Right forelimb (tissue), 1 donor: ENCODE results near the gene ZSCAN10.
"Not testable (repeated sequence)": the region's sequence is repeated elsewhere in the genome, so short reads cannot be mapped to it uniquely, and the experiment has no call there.

Source experiments
- DNase-seq: peaks from one replicate; pipeline ENCODE4 v3.0.0-alpha.2; 2018

Gene ZSCAN10

DNA sequence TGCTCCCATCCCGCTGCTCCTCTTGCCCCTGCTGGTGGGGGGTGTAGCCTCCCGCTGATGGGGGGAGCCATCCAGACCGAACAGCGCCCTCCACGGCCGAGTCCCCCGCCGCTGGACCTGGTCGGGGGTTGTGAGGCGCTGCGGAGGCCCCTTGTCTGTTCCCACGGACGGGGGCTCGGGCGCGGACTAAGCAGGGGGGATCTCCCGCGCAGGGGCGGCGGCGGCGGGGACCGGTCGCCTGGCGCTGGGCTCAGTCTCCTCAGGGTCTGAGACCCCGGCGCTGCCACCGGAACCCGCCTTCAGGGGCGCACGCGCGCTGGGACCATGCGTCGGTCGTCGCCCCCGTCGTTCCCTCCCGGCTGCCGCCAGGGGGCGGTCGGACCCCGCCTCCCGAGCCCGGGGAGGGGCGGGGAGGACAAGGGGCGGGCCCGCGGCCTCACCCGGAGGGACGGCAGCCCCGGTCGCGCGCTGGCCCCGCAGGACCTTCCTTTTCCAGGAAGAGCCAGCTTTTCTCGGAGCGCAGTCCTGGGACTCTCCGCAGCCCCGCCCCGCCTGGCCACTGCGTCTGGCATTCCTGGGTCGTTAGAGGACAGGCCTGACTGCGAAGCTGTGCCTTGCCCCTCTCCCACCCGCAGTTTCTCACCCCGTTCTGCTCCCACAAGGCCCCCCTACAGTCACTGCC lies 39.9 kb downstream of the ZSCAN10 start:
- peak; percentile 92 for DNase-seq

DNA sequence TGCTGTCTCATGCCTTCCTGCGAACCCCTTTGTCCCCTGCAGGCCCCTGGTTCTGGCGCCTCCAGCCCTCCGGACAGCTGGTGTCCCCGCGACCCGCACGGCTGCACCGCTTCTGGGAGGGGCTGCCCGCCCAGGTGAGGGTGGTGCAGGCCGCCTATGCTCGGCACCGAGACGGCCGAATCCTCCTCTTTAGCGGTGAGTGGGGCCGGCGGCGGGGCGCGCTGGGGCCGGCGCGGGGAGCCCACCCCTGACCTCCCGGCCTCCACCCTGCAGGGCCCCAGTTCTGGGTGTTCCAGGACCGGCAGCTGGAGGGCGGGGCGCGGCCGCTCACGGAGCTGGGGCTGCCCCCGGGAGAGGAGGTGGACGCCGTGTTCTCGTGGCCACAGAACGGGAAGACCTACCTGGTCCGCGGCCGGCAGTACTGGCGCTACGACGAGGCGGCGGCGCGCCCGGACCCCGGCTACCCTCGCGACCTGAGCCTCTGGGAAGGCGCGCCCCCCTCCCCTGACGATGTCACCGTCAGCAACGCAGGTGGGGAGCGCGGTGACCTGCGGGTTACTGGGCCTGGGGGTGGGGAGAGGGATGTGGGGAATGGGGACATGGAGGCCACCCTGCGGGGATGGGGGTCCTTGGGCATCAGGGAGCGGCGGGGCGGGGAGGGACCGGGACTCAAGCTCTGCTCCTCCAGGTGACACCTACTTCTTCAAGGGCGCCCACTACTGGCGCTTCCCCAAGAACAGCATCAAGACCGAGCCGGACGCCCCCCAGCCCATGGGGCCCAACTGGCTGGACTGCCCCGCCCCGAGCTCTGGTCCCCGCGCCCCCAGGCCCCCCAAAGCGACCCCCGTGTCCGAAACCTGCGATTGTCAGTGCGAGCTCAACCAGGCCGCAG lies 40.7 kb downstream of the ZSCAN10 start:
- no peak for DNase-seq

DNA sequence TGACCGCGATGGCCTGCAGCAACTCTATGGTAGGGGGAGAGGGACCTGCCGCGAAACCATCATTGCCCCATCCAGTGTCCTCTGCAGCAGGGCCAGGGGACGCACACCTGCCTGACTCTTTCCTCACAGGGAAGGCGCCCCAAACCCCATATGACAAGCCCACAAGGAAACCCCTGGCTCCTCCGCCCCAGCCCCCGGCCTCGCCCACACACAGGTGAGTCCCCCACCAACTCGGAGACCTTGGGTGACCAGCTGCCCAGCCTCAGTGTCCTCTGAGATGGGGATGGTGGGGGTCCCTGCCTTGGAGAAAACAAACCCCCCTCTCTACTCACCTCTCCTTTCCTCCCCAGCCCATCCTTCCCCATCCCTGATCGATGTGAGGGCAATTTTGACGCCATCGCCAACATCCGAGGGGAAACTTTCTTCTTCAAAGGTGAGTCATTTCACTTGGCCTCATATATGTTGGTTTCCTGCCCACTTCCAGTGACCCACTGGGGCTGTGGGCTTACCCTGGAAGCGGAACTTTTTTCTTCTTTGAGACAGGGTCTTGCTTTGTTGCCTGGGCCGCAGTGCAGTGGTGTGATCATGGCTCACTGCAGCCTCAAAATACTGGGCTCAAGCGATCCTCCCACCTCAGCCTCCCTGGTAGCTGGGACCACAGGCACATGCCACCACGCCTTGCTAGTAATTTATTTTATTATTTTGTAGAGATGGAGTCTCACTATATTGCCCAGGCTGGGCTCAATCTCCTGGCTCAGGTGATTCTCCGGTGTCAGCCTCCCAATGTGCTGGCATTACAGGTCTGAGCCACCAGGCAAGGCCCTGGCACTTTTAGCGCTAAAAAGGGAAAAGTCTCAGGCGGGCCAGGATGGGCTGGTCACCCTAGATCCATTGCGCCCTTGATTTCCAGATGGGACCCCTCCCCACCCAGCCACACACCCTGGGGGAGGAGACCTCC lies 41.6 kb downstream of the ZSCAN10 start:
- DNase-seq = no peak

DNA sequence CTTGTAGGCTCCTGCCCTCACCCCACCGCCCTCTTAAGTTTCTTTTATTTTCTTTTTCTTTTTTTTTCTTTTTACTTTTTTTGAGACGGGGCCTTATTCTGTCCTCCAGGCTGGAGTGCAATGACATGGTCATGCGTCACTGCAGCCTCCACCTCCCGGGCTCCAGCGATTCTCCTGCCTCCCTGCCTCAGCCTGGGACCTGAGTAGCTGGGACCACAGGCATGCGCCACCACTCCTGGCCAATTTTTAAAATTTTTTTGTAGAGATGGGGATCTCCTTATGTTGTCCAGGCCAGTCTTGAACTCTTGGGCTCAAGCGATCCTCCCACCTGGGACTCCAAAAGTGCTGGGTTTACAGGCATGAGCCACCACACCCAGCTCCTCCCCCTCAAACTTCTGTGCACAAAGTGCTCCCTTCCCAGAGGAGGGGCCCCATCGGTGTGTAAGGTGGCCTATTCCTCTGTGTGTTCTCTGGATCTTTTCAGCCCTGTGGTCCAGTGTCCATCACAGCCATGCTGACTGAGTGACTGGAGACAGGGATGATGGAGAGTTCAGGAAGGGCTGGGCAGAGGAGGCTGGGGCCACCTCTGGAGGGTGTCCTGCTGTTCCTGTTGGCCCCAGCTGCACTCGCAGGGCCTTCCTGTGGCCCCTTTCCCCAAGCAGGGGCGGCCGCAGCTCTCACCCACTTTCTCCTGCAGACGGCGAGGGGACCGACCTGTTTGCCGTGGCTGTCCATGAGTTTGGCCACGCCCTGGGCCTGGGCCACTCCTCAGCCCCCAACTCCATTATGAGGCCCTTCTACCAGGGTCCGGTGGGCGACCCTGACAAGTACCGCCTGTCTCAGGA lies 42.5 kb downstream of the ZSCAN10 start:
- DNase-seq = no peak

DNA sequence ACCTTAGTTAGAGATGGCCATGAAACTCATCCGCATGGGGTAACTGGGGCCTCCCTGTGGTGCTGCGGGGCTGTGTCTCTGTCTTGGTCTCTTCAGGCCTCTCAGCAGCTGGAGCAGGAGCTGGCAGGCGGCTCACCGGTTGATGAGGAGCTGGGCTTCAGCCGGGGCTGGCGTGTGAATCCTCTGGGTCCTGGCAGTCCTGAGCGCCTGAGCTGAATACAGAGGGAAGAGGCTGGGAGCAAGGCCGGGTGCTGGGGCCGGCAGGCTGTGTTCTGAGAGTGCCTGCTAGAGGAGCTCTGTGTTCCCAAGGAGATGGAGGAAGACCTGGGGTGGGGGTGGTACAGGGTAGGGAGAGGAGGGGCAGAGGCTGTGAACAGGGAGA lies 43.4 kb downstream of the ZSCAN10 start:
- DNase-seq = not testable (repeated sequence)

DNA sequence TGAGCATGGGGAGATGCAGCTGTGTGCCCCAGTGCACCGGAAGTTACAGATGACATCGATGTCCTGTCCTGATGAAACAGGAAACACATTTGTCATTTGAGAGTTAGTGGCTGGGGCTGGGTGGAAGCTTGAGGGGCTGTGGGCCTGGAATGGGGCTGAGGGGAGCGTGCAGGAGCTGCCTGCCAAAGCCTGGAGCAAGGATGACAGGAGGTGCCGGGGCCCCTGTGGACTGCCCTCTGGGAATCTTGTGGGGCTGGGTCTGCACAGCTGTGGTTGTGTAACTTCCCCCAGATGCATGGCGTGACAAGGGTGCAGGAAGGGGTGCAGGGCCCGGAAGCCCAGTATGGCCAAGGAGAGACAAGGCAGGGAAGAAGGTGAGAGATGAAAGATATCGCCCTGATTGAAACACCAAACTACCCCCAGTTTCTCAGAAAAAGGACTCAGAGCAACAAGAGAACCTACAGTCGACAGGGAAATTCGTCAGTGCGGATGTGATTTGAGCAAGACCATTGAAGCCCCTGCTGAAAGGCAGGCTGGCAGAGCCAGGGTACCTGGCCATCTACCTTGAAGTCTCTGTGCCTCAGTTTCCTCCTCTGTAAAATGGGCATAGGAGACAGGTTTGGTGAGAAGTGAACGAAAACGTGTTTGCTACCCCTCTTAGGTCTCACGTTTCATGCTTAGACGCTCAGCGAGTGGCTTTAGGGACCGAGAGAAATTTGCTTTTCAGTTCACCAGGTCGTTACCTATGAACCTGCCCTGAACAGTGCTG lies 43.9 kb downstream of the ZSCAN10 start:
- DNase-seq = no peak

DNA sequence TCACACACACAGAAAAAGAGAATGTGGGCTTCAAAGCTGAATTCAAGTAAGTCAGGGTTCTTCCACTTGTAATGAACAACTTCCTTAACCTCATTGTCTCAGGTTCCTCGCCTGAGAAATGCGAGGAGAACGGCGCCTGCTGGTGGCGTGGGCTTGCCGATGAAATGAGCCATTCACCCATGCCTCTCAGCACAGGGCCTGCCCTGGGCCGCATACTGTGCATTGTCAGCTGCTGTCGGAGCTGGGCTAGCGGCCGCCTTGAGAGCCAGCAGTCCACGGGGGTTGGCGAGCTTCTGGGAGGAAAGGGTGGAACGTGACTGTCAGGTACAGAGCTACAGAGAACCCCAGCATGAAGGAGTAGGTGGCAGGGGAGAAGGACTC lies 45.8 kb downstream of the ZSCAN10 start:
- DNase-seq = not testable (repeated sequence)

DNA sequence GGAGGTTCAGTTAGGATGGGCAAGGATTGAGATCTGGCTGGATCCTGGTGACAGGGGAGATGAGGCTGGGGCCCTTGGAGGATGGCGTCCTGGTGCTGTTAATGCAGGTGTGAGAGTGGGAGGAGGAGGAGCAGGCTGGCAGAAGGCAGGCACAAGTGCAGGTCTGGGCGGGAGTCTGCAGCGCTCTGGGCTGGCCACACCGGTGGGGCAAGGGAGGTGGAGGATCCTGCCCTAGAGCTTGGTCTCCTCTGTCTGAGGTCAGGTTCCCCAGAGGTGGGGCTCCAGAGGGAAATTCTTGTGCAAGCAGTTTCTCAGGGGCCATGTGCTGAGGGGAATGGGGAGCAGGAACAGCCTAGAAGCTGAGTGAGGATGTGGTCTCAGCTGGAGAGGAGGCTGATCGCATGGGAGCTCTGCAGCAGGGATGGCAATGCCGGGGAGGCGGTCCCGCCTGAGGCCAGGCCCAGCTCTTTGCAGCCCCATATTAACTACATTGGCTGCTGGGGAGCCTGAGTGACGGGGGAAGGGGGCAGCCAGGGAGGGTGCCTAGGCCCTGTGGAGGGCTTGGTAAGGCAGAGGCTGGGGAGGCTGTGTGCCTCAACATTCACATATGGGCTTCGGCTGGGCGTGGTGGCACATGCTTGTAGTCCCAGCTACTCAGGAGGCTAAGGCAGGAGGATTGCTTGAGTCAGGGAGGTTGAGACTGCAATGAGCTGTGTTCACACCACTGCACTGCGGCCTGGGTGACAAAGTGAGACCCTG lies 46.3 kb downstream of the ZSCAN10 start:
- not testable (repeated sequence) for DNase-seq

DNA sequence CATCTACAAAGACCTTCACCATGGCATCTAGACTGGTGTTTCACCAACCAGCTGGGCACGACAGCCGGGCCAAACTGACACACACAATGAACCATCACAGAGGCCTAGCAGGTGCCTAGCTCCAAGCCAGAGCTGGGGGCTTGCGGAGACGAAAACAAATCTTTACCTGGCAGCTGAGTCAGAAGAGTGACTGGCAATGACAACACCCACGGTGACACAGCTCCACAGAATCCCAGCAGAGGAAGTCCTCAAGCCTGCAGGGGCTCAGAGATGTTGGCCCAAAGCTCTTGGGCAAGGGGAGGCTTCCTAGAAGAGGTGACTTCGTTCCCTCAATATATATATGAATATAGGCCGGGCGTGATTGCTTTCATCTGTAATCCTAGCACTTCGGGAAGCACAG lies 47.6 kb downstream of the ZSCAN10 start:
- no peak for DNase-seq

DNA sequence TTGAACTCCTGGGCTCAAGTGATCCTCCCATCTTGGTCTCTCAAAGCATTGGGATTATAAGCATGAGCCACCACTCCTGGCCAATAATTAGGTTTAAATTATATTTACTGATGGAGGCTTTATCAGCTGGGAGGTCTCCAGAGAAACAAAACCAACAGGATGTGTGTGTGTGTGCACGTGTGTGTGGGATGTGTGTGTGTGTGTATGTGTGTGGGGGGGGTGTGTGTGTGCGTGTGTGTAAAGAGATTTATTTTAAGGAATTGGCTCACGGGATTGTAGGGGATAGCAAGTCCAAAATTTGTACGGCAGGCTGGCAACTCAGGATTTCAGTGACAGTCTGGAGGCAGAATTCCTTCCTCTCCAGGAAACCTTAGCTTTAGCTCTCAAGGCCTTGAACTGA lies 48.1 kb downstream of the ZSCAN10 start:
- no peak for DNase-seq

DNA sequence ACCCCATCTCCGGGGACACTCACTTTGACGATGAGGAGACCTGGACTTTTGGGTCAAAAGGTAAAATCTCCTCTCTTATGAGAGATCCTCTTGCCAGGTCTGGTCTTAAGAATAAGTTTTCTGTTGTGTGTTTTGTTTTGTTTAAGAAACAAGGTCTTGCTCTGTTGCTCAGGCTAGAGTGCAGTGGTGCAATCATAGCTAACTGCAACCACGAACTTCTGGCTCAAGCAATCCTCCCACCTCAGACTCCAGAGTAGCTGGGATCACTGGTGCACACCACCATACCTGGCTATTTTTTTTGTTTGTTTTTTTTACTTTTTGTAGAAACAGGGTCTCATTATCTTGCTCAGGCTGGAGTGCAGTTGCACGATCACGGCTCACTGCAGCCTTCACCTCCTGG lies 48.6 kb downstream of the ZSCAN10 start:
- DNase-seq = no peak

DNA sequence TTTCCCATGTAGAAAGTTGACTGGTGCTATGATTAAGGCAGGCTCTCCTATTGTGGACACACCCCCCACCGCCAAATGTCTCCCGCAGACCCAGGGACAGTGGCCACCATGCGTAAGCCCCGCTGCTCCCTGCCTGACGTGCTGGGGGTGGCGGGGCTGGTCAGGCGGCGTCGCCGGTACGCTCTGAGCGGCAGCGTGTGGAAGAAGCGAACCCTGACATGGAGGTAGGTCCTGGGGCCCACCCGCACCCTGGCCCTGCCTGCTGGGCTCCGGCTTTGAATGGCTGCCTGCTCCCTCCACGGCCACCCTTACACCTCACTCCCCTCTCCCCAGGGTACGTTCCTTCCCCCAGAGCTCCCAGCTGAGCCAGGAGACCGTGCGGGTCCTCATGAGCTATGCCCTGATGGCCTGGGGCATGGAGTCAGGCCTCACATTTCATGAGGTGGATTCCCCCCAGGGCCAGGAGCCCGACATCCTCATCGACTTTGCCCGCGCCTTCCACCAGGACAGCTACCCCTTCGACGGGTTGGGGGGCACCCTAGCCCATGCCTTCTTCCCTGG lies 49.1 kb downstream of the ZSCAN10 start:
- DNase-seq = no peak

DNA sequence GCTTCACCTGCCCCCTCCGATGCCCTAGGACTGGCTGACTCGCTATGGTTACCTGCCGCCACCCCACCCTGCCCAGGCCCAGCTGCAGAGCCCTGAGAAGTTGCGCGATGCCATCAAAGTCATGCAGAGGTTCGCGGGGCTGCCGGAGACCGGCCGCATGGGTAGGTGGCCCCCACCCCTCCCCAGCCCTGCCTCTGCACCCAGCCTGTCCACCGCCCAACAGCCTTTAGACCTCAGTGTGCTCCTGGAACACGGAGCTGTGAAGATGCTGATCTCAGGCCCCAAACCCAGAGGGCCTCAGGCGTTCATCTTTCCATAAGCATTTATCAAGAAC lies 51.7 kb downstream of the ZSCAN10 start:
- no peak for DNase-seq

DNA sequence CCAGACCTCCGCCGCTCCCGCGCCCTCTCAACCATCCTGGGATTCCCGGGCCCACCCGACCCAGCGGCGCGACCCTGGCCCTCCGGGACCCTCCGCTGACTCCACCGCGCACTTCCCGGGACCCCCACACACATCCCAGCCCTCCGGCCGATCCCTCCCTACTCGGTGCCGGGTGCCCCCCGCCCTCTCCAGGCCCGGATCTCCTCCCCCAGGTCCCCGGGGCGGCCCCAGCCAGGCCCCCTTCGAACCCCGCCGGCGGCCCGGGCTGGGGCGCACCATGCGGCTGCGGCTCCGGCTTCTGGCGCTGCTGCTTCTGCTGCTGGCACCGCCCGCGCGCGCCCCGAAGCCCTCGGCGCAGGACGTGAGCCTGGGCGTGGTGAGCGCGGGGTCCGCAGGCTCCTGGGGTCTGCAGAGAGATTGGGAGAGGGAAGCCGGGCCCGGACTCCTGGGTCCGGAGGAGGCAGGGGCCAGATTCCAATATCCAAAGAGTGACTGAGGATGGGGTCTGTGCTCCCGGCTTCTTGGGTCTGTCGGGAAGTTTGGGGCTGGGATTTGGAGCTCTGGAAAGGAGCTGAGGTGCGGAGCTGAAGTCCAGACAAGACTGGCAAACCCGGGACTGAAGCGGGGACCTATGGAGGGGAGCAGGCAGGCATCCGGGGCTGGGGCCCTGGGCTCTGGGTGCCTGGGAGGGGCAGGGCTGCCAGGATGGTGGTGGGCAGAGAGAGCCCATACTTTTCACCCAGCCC lies 52.3 kb downstream of the ZSCAN10 start:
- DNase-seq = no peak

DNA sequence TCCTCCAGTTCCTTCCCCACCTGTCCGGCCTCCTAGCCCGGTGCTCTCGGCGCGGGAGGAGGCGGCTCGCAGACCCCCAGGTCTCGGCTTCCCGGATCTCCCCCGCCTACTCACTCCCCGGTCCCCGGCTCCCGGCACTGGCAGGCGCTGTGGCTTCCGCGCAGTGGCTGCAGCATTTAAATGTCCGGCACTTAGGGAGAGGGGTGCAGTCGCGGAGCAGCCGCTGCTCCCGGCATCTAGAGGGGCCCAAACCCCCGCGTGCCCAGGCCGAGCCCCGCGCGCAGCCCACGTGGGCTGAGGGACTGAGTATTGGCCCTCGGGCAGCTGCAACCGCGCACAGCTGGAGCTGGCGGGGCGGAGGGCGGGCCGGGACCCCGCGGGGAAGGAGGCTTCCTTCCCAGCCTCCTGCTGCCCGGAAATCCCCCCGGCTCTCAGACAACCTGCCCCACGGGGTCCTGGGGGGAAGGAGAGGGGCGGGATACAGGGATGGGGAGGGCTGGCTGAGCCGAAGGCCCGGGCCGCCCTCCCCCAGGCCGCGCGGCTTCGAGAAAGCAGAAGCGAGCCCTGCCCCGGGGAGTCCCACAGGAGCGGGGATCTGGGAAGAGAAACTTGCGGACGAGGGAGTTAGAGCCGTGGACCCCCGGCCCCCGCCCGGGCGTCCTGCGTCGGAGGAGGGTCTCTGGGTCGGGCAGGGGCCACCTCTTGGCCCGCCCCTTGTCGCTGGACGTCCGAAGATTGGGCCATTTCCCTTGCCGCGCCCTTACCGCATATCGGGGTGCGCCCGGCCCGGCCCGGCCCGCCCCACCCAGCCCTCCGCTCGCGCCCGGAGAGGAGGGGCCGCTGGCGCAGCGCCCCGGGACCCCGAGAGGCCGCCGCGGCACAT lies 53.1 kb downstream of the ZSCAN10 start, which contains the start of gene MMP25:
MMP25 (plus strand) TSS at position 804 of the 883 bp plus-strand sequence. CDS start 357 bp downstream, outside the sequence.
- DNase-seq = no peak

DNA sequence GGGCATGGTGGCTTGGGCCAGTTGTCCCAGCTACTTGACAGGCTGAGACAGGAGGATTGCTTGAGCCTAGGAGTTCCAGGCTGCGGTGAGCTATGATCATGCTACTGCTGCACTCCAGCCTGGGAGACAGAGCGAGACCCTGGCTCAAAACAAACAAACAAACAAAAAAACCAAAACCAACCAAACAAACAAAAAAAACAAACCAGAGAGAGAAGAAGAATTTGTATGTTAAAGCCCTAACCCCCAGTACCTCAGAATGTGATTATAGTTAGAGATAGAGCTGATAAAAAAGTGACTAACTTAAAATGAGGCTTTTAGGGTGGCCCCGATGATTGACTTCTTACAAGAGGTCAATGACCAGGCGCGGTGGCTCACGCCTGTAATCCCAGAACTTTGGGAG lies 54.4 kb downstream of the ZSCAN10 start:
- DNase-seq = no peak

DNA sequence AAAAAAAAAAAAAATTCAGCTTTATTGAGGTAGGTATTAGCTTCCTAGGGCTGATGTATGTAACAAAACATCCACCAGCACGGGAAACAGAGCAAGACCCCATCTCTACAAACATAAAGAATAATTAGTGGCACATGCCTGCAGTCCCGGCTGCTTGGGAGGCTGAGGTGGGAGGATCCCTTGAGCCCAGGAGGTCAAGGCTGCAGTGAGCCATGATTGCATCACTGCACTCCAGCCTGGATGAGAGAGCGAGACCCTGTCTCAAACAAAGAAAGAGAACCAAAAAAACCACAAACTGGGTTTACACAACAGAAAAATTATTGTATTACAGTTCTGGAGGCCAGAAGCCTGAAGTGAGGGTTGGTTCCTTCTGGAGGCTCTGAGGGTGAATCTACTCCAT lies 56.7 kb downstream of the ZSCAN10 start:
- DNase-seq = no peak

DNA sequence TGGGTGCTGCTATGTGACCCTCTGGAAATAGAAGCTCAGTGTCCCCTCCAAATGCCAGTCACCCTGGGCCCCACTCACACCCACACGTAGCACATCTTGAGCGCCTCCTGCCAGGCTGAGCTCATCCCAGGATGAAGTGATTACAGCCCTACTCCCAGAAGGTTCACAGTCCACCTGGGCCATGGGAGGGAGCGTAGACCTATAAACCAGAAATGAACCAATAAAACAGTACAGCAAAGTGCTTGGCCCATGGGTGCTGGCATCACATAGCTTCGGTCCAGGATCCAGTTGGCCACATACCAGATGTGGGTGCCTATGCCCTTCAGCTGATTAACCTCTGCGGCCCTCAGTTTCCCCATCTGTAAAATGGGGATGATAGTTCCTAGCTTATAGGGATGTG lies 60.2 kb downstream of the ZSCAN10 start:
- no peak for DNase-seq
